Stimulated activated CD4-positive, alpha-beta T cell treated with anti-CD3 and anti-CD28 coated beads, Interleukin-2, amount 100 ng/mL, for 48 hours (primary cell): ENCODE measurements around the gene MRM3.
"Not testable (repeated sequence)": the region's sequence is repeated elsewhere in the genome, so short reads cannot be mapped to it uniquely, and the experiment has no call there.

Experiments
- DNase-seq, 2 donors: peaks; one replicate each; pipeline ENCODE4 v3.0.0-alpha.2; 2020

Gene MRM3

GRCh38 chr17:755319-755961 is 26.7 kb upstream of the MRM3 start:
- not testable (repeated sequence) for DNase-seq

- not testable (repeated sequence) for DNase-seq
These were observed 26.1 kb upstream of the MRM3 start for GRCh38 chr17:756010-756567.

- DNase-seq: no peak
These were observed 22.2 kb upstream of the MRM3 start for GRCh38 chr17:759964-760363.

- DNase-seq: no peak
These were observed 21.8 kb upstream of the MRM3 start for GRCh38 chr17:760371-760770.

GRCh38 chr17:767076-767475 is 15.1 kb upstream of the MRM3 start:
- no peak for DNase-seq

GRCh38 chr17:773016-773415 is 9.1 kb upstream of the MRM3 start:
- no peak for DNase-seq

- DNase-seq: no peak
These were observed 8.5 kb upstream of the MRM3 start for GRCh38 chr17:773467-774312.

GRCh38 chr17:774313-774584 is 7.9 kb upstream of the MRM3 start:
- DNase-seq: no peak

- no peak for DNase-seq
These were observed 4.1 kb upstream of the MRM3 start for GRCh38 chr17:778096-778495.

- no peak for DNase-seq
These were observed 2.0 kb downstream of the MRM3 start for GRCh38 chr17:784143-784542.

GRCh38 chr17:785901-786300 is 3.7 kb downstream of the MRM3 start:
- DNase-seq: not testable (repeated sequence)

- DNase-seq: no peak
These were observed 5.6 kb downstream of the MRM3 start for GRCh38 chr17:787641-788221.

GRCh38 chr17:788551-788950 is 6.4 kb downstream of the MRM3 start:
- DNase-seq: no peak

GRCh38 chr17:789160-789840 is 7.1 kb downstream of the MRM3 start:
- no peak for DNase-seq

GRCh38 chr17:789931-790873 is 8.0 kb downstream of the MRM3 start:
- DNase-seq: not testable (repeated sequence)

GRCh38 chr17:790874-791247 is 8.7 kb downstream of the MRM3 start:
- DNase-seq: not testable (repeated sequence)

GRCh38 chr17:791829-792228 is 9.7 kb downstream of the MRM3 start:
- no peak for DNase-seq

GRCh38 chr17:792277-792676 is 10.1 kb downstream of the MRM3 start:
- DNase-seq: no peak

- peak; percentile 44 to 45 for DNase-seq
These were observed 12.7 kb downstream of the MRM3 start for GRCh38 chr17:794876-795275.

GRCh38 chr17:795276-795675 is 13.1 kb downstream of the MRM3 start:
- no peak for DNase-seq

GRCh38 chr17:795721-796120 is 13.6 kb downstream of the MRM3 start:
- DNase-seq: no peak

GRCh38 chr17:796609-797008 is 14.5 kb downstream of the MRM3 start:
- no peak for DNase-seq
